ENCODE results near the gene PRX. TPM values are rescaled to one million over a fixed set of nuclear protein-coding genes. Genes with fewer than 3 reads are reported as not detected.

PRX gene
- total and polyA plus RNA-seq, 9 of the 15 experiments (the other 6 are each of a cell fraction or from before 2014, with no cell fraction given) = 0.65 to 3.5 (median 1.7) TPM; not detected in 2

DNA sequence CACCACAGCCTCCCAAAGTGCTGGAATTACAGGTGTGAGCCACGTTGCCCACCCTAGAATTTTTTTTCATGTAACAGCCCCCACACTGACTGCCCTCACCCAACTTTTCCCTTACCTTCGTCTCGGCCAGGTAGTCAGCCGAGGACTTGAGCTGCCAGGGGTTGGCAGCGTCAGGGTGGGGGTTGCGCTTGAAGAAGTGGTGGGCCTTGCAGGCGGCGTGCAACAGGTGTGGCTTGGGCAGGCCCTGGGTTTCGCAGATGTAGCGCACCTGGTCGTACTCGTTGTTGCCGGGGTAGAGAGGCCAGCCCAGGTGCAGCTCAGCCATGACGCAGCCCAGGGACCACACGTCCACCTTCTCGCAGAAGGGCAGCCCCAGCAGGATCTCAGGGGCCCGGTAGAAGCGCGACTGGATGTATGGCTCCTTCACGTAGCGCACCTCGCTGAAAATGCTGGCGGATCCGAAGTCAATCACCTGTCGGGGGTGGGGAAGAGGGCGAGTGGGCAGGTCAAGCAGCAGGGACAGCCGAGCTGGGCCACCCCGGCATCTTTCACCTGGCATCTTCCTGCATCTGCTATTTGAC lies 29.4 kb downstream of the PRX start:
- FAIRE-seq = no peak
- Histone ChIP-seq H3K9me1 (ENCODE audit: control insufficient read depth, insufficient read depth, low read length) (no peaks in the 10 kb centered on the region), H4K20me1 (replicated peaks; ENCODE audit: control insufficient read depth, insufficient read depth, low read length) (0 out of 2 replicates have a peak, but pooled peaks cover under 1% of the 10 kb centered on the region), H3K27ac (ENCODE audit: extremely low read depth, low read depth, low read length) (no peak overlapping the region), H3K4me1 (replicated peaks in 1 of 2; ENCODE audit: control insufficient read depth in 2 of 2, insufficient read depth in 2 of 2, low read length in 2 of 2) (peaks cover 0 to 23% of the 10 kb centered on the region in 2 experiments; a peak in 2 of 5 replicates), H3K4me2 (ENCODE audit: insufficient read depth, low read length) (no peak overlapping the region), H2AFZ (ENCODE audit: low read depth, low read length) (no peak overlapping the region), H3K4me3 (no peak overlapping the region), H3K79me2 (ENCODE audit: control insufficient read depth, insufficient read depth, low read length) (no peaks in the 10 kb centered on the region), H3K9ac (ENCODE audit: insufficient read depth in 1 of 2, low read depth in 2 of 2, low read length in 2 of 2) (no peak overlapping the region), H3K9me3 (replicated peaks; ENCODE audit: control insufficient read depth, insufficient read depth, low read depth, low read length) (no peaks in the 10 kb centered on the region), H3K27me3 (ENCODE audit: control insufficient read depth in 2 of 2, insufficient read depth in 2 of 2, low read length in 2 of 2) (peaks cover 0 to 14% of the 10 kb centered on the region in 2 experiments; a peak in 3 of 5 replicates), H3K36me3 (ENCODE audit: control insufficient read depth, insufficient read depth, low read length) (peaks cover 1% of the 10 kb centered on the region; the same call in 2 of the 3 replicates)
- CTCF ChIA-PET (ENCODE audit: low intra/inter-chr PET ratio) = no interaction called here
- ATAC-seq = no peak
- TF ChIP-seq CHD2 (IDR thresholded peaks at IDR 0.05; ENCODE audit: low read depth, low read length) = no peak
- no peak for TF ChIP-seq TCF7L2 (IDR thresholded peaks at IDR 0.05; ENCODE audit: low read depth, low read length)
- no peak for TF ChIP-seq PCBP2 (IDR thresholded peaks at IDR 0.05; ENCODE audit: low read depth, low read length, poor library complexity, severe bottlenecking)
- TF ChIP-seq HOXB6 (CRISPR knock-in tag; IDR thresholded peaks at IDR 0.05; ENCODE audit: borderline replicate concordance) = no peak
- no peak for TF ChIP-seq RBBP5 (IDR thresholded peaks at IDR 0.05; ENCODE audit: borderline replicate concordance, insufficient read depth, low read length, poor library complexity, severe bottlenecking)
- no peak for TF ChIP-seq TSC22D4 (tag; IDR thresholded peaks at IDR 0.05)
- no peak for TF ChIP-seq RBM25 (IDR thresholded peaks at IDR 0.05; ENCODE audit: low read depth, low read length, severe bottlenecking)
- TF ChIP-seq EHMT2 (IDR thresholded peaks at IDR 0.05) = no peak
- no peak for TF ChIP-seq ZNF436 (CRISPR knock-in tag; IDR thresholded peaks at IDR 0.05)
- no peak for TF ChIP-seq C11orf30 (IDR thresholded peaks at IDR 0.05; ENCODE audit: low read depth)
- TF ChIP-seq CHD1 (IDR thresholded peaks at IDR 0.05; ENCODE audit: low read length) = no peak
- TF ChIP-seq ZC3H8 (IDR thresholded peaks at IDR 0.05) = no peak
- no peak for TF ChIP-seq JUN (IDR thresholded peaks at IDR 0.05; ENCODE audit: borderline replicate concordance, low read depth, low read length)
- TF ChIP-seq JUN (CRISPR knock-in tag; IDR thresholded peaks at IDR 0.05; ENCODE audit: borderline replicate concordance) = no peak
- TF ChIP-seq ZNF212 (CRISPR knock-in tag; IDR thresholded peaks at IDR 0.05) = no peak
- TF ChIP-seq, protein P1, sequence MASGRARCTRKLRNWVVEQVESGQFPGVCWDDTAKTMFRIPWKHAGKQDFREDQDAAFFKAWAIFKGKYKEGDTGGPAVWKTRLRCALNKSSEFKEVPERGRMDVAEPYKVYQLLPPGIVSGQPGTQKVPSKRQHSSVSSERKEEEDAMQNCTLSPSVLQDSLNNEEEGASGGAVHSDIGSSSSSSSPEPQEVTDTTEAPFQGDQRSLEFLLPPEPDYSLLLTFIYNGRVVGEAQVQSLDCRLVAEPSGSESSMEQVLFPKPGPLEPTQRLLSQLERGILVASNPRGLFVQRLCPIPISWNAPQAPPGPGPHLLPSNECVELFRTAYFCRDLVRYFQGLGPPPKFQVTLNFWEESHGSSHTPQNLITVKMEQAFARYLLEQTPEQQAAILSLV (tag; IDR thresholded peaks at IDR 0.05) = no peak
- TF ChIP-seq, protein P2, sequence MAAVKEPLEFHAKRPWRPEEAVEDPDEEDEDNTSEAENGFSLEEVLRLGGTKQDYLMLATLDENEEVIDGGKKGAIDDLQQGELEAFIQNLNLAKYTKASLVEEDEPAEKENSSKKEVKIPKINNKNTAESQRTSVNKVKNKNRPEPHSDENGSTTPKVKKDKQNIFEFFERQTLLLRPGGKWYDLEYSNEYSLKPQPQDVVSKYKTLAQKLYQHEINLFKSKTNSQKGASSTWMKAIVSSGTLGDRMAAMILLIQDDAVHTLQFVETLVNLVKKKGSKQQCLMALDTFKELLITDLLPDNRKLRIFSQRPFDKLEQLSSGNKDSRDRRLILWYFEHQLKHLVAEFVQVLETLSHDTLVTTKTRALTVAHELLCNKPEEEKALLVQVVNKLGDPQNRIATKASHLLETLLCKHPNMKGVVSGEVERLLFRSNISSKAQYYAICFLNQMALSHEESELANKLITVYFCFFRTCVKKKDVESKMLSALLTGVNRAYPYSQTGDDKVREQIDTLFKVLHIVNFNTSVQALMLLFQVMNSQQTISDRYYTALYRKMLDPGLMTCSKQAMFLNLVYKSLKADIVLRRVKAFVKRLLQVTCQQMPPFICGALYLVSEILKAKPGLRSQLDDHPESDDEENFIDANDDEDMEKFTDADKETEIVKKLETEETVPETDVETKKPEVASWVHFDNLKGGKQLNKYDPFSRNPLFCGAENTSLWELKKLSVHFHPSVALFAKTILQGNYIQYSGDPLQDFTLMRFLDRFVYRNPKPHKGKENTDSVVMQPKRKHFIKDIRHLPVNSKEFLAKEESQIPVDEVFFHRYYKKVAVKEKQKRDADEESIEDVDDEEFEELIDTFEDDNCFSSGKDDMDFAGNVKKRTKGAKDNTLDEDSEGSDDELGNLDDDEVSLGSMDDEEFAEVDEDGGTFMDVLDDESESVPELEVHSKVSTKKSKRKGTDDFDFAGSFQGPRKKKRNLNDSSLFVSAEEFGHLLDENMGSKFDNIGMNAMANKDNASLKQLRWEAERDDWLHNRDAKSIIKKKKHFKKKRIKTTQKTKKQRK (IDR thresholded peaks at IDR 0.05; ENCODE audit: borderline replicate concordance, low read depth, low read length) = no peak
- no peak for TF ChIP-seq RFX1 (IDR thresholded peaks at IDR 0.05)
- no peak for TF ChIP-seq TCF3 (CRISPR knock-in tag; IDR thresholded peaks at IDR 0.05)
- no peak for TF ChIP-seq CBFA2T3 (IDR thresholded peaks at IDR 0.05)
- DNase-seq (ENCODE audit: extremely low read depth in 1 of 4, low spot score in 3 of 4) = no peak
- intact Hi-C loops (cut with micrococcal nuclease) = no loop called here
- in situ Hi-C loops (cut with MboI) = no loop called here
- BruUV-seq (replicated peaks) = no TSS peak
- POLR2A ChIA-PET = interaction anchor here (0.6 to 1.3 kb wide), 2 partner anchors 12 to 155 kb away, joined by 4 read pairs; no protein-coding TSS in a partner anchor
- 68% methylated on average over 24 of the region's 28 CpGs for WGBS (ENCODE audit: insufficient coverage, low coverage, missing lambda C conversion rate)
